22Rv1 (cell line): Measurements from ENCODE around the gene SLC28A3.

ENCODE experiments used
- CTCF ChIP-seq: fragments of 450-650 bp; IDR thresholded peaks from 2 replicates; pipeline ENCODE4 v1.5.1; 2017; ENCODE audit warnings: mild to moderate bottlenecking
- ZFX ChIP-seq: fragments of 450-650 bp; IDR thresholded peaks from 2 replicates; pipeline ENCODE4 v1.6.1; 2017; ENCODE audit warnings: antibody characterized with exemption, borderline replicate concordance

GRCh38 chr9:84382720-84383119 lies 42.2 kb upstream of the SLC28A3 start:
- TF ChIP-seq CTCF (no peak), ZFX (no peak)
